Measurements from ENCODE around the gene RBM26.

GRCh38 chr13:79389026-79389425, 17.0 kb downstream of the RBM26 start:
- TF ChIP-seq HNF4A (conservative IDR thresholded peaks at IDR 0.05) (no peak), FOXA1 (IDR thresholded peaks at IDR 0.05) (no peak), TAF1 (conservative IDR thresholded peaks at IDR 0.05) (no peak), NR2F2 (IDR thresholded peaks at IDR 0.05) (no peak), CTCF (IDR thresholded peaks at IDR 0.05; ENCODE audit: low read depth, low read length, missing input control) (no peak), ATF3 (IDR thresholded peaks at IDR 0.05) (no peak), ZBTB33 (IDR thresholded peaks at IDR 0.05) (no peak), RAD21 (IDR thresholded peaks at IDR 0.05) (no peak), YY1 (IDR thresholded peaks at IDR 0.05) (no peak), REST (IDR thresholded peaks at IDR 0.05) (no peak), RXRA (IDR thresholded peaks at IDR 0.05) (no peak)
